ENCODE results near the gene SLC36A3.

SLC36A3 gene

DNA sequence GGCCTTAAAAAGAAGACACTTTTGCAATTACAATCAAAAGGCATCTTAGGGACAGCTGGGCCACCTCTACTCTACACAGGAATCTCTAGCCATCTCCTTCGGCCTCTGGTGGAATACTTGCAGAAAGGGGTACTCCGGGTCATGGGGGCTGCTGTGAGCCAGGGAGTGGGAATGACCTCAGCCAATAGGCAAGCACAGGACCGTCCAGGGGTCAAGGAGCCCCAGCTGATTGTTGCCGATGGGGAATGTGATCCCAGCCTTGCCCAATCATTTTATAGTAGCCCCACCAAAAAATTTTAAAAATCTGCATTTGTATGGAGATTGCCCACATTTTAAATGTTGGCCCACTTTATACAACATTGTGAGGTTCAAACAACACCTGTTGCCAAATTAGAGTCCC is 16.9 kb upstream of the SLC36A3 start:
- Histone ChIP-seq H3K36me3 (ENCODE audit: control insufficient read depth, low read length) (no peaks in the 10 kb centered on the region), H4K20me1 (ENCODE audit: control insufficient read depth, insufficient read depth, low read depth, low read length) (no peaks in the 10 kb centered on the region), H3K27me3 (ENCODE audit: control insufficient read depth, low read length) (peaks cover 3% of the 10 kb centered on the region; the same call in 1 of the 2 replicates), H3K4me3 (ENCODE audit: low read length) (no peak overlapping the region), H3K9me3 (ENCODE audit: control insufficient read depth, insufficient read depth, low read length) (no peaks in the 10 kb centered on the region), H3K27ac (ENCODE audit: low read depth, low read length) (no peak overlapping the region), H3K9me2 (replicated peaks; ENCODE audit: control insufficient read depth, low read length) (no peaks in the 10 kb centered on the region), H3K79me2 (ENCODE audit: control insufficient read depth, low read length) (no peaks in the 10 kb centered on the region), H3K4me2 (ENCODE audit: low read length) (no peak overlapping the region), H3F3A (ENCODE audit: control insufficient read depth, insufficient read depth) (no peaks in the 10 kb centered on the region), H3K4me1 (ENCODE audit: control insufficient read depth, low read length) (0 out of 2 replicates have a peak, but pooled peaks cover 6% of the 10 kb centered on the region)
- TF ChIP-seq EZH2phosphoT487 (IDR thresholded peaks at IDR 0.05; ENCODE audit: borderline replicate concordance, low read length) = no peak
- TF ChIP-seq, protein P1, sequence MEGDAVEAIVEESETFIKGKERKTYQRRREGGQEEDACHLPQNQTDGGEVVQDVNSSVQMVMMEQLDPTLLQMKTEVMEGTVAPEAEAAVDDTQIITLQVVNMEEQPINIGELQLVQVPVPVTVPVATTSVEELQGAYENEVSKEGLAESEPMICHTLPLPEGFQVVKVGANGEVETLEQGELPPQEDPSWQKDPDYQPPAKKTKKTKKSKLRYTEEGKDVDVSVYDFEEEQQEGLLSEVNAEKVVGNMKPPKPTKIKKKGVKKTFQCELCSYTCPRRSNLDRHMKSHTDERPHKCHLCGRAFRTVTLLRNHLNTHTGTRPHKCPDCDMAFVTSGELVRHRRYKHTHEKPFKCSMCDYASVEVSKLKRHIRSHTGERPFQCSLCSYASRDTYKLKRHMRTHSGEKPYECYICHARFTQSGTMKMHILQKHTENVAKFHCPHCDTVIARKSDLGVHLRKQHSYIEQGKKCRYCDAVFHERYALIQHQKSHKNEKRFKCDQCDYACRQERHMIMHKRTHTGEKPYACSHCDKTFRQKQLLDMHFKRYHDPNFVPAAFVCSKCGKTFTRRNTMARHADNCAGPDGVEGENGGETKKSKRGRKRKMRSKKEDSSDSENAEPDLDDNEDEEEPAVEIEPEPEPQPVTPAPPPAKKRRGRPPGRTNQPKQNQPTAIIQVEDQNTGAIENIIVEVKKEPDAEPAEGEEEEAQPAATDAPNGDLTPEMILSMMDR (IDR thresholded peaks at IDR 0.05; ENCODE audit: low read depth, low read length, poor library complexity, severe bottlenecking) = no peak

DNA sequence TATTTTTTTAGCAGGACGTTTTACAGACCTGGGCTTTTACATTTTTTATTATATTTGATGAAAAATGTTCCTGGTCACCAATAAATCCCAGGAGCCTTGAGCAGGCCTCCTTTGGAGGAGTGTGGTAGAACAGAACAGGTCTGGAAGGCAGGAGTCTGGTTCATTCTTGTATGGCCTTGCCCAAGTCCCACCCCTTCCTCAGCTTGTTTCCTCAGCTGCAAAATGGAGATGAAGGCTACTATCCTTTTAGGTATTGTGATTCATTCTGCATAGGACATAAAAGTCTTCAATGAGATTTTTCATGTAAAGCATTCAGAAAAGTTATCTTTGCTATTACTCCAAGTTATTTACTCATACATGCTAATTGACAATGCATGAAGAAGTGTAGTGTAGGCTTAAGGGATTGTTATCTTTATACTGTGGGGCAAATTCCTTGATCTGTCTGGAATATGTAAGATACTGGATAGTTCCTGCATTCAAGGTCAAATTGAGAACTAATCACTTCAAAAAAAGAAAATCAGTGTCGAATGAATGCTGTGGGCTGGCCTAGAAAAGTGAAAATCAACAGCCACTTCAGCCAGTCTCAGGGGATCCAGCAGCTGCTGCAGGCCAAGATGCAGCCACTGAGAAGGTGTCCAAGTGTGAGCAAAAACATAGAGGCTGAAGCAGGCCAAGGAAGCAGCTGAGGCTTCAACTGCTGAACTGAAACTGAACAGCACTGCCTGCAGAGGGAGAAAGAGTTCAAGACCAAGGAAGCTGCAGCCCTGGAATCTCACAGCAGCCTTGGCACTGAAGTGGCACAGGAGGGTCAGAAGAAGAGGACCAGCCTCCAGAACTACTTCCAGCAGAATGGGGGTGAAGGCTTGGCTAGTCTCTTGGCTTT is 15.5 kb upstream of the SLC36A3 start:
- H4K20me1 ChIP-seq (ENCODE audit: control insufficient read depth, insufficient read depth, low read depth, low read length) = no peaks in the 10 kb centered on the region
- H3K9me3 ChIP-seq (ENCODE audit: control insufficient read depth, insufficient read depth, low read length) = no peaks in the 10 kb centered on the region
- no peaks in the 10 kb centered on the region for H3K36me3 ChIP-seq (ENCODE audit: control insufficient read depth, low read length)
- peaks cover 6% of the 10 kb centered on the region; the same call in 1 of the 2 replicates for H3K27me3 ChIP-seq (ENCODE audit: control insufficient read depth, low read length)
- no peaks in the 10 kb centered on the region for H3K9me2 ChIP-seq (replicated peaks; ENCODE audit: control insufficient read depth, low read length)
- no peak overlapping the region for H3K4me3 ChIP-seq (ENCODE audit: low read length)
- H3K27ac ChIP-seq (ENCODE audit: low read depth, low read length) = no peak overlapping the region
- H3K4me2 ChIP-seq (ENCODE audit: low read length) = no peak overlapping the region
- H3K4me1 ChIP-seq (ENCODE audit: control insufficient read depth, low read length) = 0 out of 2 replicates have a peak, but pooled peaks cover 6% of the 10 kb centered on the region
- H3F3A ChIP-seq (ENCODE audit: control insufficient read depth, insufficient read depth) = no peaks in the 10 kb centered on the region
- TF ChIP-seq EZH2phosphoT487 (IDR thresholded peaks at IDR 0.05; ENCODE audit: borderline replicate concordance, low read length) = no peak
- TF ChIP-seq, protein P1 (IDR thresholded peaks at IDR 0.05; ENCODE audit: low read depth, low read length, poor library complexity, severe bottlenecking) = no peak
- no peaks in the 10 kb centered on the region for H3K79me2 ChIP-seq (ENCODE audit: control insufficient read depth, low read length)

DNA sequence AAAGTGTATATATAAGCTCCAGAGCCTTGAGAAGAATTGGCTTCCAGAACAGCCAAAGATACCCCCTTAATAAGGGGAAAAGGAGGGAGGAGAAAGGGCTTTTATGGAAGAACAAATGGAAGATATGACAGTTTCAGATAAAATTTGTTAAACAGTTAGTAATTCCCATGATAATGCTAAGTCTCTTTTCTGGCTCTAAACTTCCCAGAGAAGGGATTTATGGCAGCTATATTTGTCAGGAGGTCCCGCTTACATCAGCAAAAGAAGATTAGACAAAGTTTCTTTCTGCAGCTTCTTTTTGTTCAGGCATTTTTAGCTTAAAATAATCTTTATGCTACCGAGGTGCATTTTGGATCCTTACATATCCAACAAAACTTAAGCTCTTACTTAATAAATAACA is 14.3 kb upstream of the SLC36A3 start:
- H3K4me2 ChIP-seq (ENCODE audit: low read length) = no peak overlapping the region
- no peaks in the 10 kb centered on the region for H3K9me3 ChIP-seq (ENCODE audit: control insufficient read depth, insufficient read depth, low read length)
- H3K27ac ChIP-seq (ENCODE audit: low read depth, low read length) = no peak overlapping the region
- H3K4me3 ChIP-seq (ENCODE audit: low read length) = no peak overlapping the region
- 0 out of 2 replicates have a peak, but pooled peaks cover 6% of the 10 kb centered on the region for H3K4me1 ChIP-seq (ENCODE audit: control insufficient read depth, low read length)
- H3F3A ChIP-seq (ENCODE audit: control insufficient read depth, insufficient read depth) = no peaks in the 10 kb centered on the region
- no peaks in the 10 kb centered on the region for H3K36me3 ChIP-seq (ENCODE audit: control insufficient read depth, low read length)
- TF ChIP-seq, protein P1 (IDR thresholded peaks at IDR 0.05; ENCODE audit: low read depth, low read length, poor library complexity, severe bottlenecking) = no peak
- H3K79me2 ChIP-seq (ENCODE audit: control insufficient read depth, low read length) = no peaks in the 10 kb centered on the region
- no peaks in the 10 kb centered on the region for H4K20me1 ChIP-seq (ENCODE audit: control insufficient read depth, insufficient read depth, low read depth, low read length)
- no peaks in the 10 kb centered on the region for H3K9me2 ChIP-seq (replicated peaks; ENCODE audit: control insufficient read depth, low read length)
- H3K27me3 ChIP-seq (ENCODE audit: control insufficient read depth, low read length) = peaks cover 6% of the 10 kb centered on the region; the same call in 1 of the 2 replicates
